Measurements from ENCODE around the gene KIF16B. TPM values are rescaled to one million over a fixed set of nuclear protein-coding genes. Genes with fewer than 3 reads are reported as not detected.

The KIF16B gene
- total and polyA plus RNA-seq, 2 of the 8 experiments (the other 6 are each of a cell fraction or from before 2014, with no cell fraction given), result 3.0 to 9.2 TPM

DNA sequence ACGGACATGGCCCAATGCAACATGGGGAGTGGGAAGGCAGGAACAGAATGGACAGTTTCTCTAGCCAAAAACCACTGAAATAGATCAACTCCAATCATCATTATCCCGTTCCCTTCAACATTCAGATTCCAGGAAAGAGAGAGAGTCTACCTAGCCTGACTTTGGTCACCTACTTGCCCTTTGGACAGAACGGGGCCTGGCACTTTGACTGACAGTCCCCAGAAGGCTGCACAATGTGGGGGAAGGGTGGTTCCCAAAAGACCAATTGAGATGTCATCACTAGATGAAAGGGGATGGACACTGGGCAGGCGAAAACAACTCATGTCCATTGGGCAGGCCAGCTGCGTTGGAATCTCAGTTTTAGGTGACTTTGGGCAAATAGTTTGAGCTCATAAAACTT, 15.0 kb upstream of the KIF16B start:
- ChIA-PET CTCF (ENCODE audit: partially characterized antibody) (interaction anchor here (1.1 kb wide), 1 partner anchor 13 kb away, joined by 3 read pairs; no protein-coding TSS in a partner anchor), POLR2A (ENCODE audit: partially characterized antibody) (no interaction called here)
- Histone ChIP-seq H2BK15ac (ENCODE audit: low read length) (no peak overlapping the region), H2AK5ac (ENCODE audit: low read depth, low read length) (no peak overlapping the region), H3K14ac (ENCODE audit: insufficient read length) (no peak overlapping the region), H4K8ac (ENCODE audit: extremely low read depth, insufficient read depth, low read length) (no peak overlapping the region), H2AFZ (ENCODE audit: low read length) (0 out of 2 replicates have a peak overlapping the region, but pooled peaks have one; percentile 6), H4K91ac (replicated peaks; ENCODE audit: insufficient read length, low read length) (no peak overlapping the region), H3K9ac (replicated peaks in 1 of 4; ENCODE audit: extremely low read depth in 1 of 4, low read depth in 3 of 4, low read length in 3 of 4) (no peak overlapping the region), H3K4me3 (ENCODE audit: extremely low read depth in 1 of 4, insufficient read depth in 2 of 4, low read depth in 3 of 4, low read length in 4 of 4) (no peak overlapping the region), H3K9me3 (ENCODE audit: insufficient read depth in 2 of 2, low read depth in 1 of 2, low read length in 1 of 2) (no peaks in the 10 kb centered on the region), H2BK5ac (ENCODE audit: low read depth, low read length) (peak overlapping the region; percentile 37; the same call in 1 of the 2 replicates), H2BK120ac (replicated peaks; ENCODE audit: low read depth, low read length) (no peak overlapping the region), H3K18ac (ENCODE audit: extremely low read depth, low read length) (no peak overlapping the region), H3K27me3 (replicated peaks in 1 of 4; ENCODE audit: control insufficient read depth in 3 of 4, extremely low read depth in 1 of 4, insufficient read depth in 3 of 4, low read length in 3 of 4) (no peaks in the 10 kb centered on the region), H3K23ac (ENCODE audit: insufficient read length) (no peak overlapping the region), H3K56ac (replicated peaks; ENCODE audit: insufficient read length, low read depth, low read length) (no peak overlapping the region), H4K20me1 (replicated peaks in 1 of 2; ENCODE audit: control insufficient read depth in 1 of 2, insufficient read depth in 2 of 2, low read length in 2 of 2) (no peaks in the 10 kb centered on the region), H3K79me2 (ENCODE audit: control insufficient read depth in 1 of 2, insufficient read depth in 2 of 2, low read length in 2 of 2) (no peaks in the 10 kb centered on the region), H2BK20ac (ENCODE audit: low read length) (no peak overlapping the region), H2BK12ac (ENCODE audit: low read depth, low read length) (0 out of 2 replicates have a peak overlapping the region, but pooled peaks have one; percentile 21), H3K27ac (ENCODE audit: low read depth, low read length) (no peak overlapping the region), H3K36me3 (ENCODE audit: control insufficient read depth in 2 of 4, insufficient read depth in 4 of 4, low read length in 3 of 4) (no peaks in the 10 kb centered on the region), H4K5ac (ENCODE audit: insufficient read length, low read depth, low read length) (no peak overlapping the region), H3K4ac (replicated peaks; ENCODE audit: insufficient read length, low read depth, low read length) (no peak overlapping the region), H3K4me2 (ENCODE audit: insufficient read depth in 1 of 2, low read depth in 2 of 2, low read length in 2 of 2) (no peak overlapping the region), H3K23me2 (ENCODE audit: low read depth, low read length) (no peaks in the 10 kb centered on the region; the same call in 1 of the 2 replicates), H3K79me1 (ENCODE audit: low read depth, low read length) (no peaks in the 10 kb centered on the region), H3K4me1 (replicated peaks in 1 of 4; ENCODE audit: control insufficient read depth in 3 of 4, insufficient read depth in 4 of 4, low read length in 3 of 4) (no peaks in the 10 kb centered on the region; a peak in 3 of 7 replicates)
- DNase-seq (ENCODE audit: low read depth in 1 of 2, low spot score in 2 of 2) (no peak), FAIRE-seq (no peak)
- WGBS, 2 experiments (ENCODE audit: extremely low coverage in 1 of 2, insufficient coverage in 1 of 2, insufficient read length in 1 of 2, insufficient replicate concordance in 2 of 2, low coverage in 1 of 2, low lambda C conversion rate in 2 of 2, missing lambda C conversion rate in 1 of 2), result 91% methylated on average over 5 of the region's 5 CpGs; no CpG with 5 or more reads in 1 of the 2 experiments
- no peak for TF ChIP-seq TAF1 (IDR thresholded peaks at IDR 0.05; ENCODE audit: low read depth, low read length)
- TF ChIP-seq E2F6 (IDR thresholded peaks at IDR 0.05), result no peak
- no peak for TF ChIP-seq ZNF274 (IDR thresholded peaks at IDR 0.05; ENCODE audit: borderline replicate concordance, extremely low read depth, low read length)
- TF ChIP-seq RXRA (IDR thresholded peaks at IDR 0.05; ENCODE audit: insufficient read depth, low read depth, low read length), result no peak
- TF ChIP-seq SAP30 (IDR thresholded peaks at IDR 0.05; ENCODE audit: insufficient read depth, insufficient replicate concordance, low read length), result no peak
- TF ChIP-seq RNF2 (IDR thresholded peaks at IDR 0.05; ENCODE audit: borderline replicate concordance, low read depth, low read length, missing control alignments, poor library complexity, severe bottlenecking), result no peak
- no peak for TF ChIP-seq BCL11A (IDR thresholded peaks at IDR 0.05; ENCODE audit: low read depth in 2 of 2, low read length in 2 of 2)

Measured in H1 (cell line).